22Rv1 (cell line): ENCODE results near the gene MEGF10.

Experiments used
- CTCF ChIP-seq: fragments of 450-650 bp; IDR thresholded peaks from 2 replicates; pipeline ENCODE4 v1.5.1; 2017; ENCODE audit warnings: mild to moderate bottlenecking
- ZFX ChIP-seq: fragments of 450-650 bp; IDR thresholded peaks from 2 replicates; pipeline ENCODE4 v1.6.1; 2017; ENCODE audit warnings: antibody characterized with exemption, borderline replicate concordance

DNA sequence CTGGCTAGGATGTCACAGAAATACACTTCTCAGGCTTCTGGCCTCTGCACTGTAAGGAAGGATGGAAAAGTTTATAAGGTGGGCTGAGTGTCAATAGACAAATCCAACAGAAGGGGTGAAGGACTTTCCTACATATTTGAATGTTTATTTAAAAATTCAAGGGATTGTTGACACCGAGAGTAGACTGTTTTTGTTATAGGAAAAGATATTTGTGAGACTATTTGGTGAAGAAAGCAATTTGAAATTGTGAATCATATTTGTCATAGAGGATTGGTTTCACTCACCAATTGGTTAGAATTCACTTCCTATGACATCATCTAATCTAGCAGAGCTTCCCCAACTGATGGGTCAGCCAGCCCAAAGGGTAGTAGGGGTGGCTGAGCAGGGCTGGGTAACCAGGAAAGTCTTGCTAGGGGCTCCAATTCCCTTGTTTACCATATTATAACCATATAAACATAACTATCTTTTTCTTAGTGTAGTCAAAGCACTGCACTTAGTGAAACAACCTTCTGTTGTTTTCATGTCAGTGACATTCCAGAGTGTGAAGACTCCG lies 14.9 kb upstream of the MEGF10 start:
- TF ChIP-seq CTCF (no peak), ZFX (no peak)
